WTC11 (cell line): ENCODE measurements around the gene MNDA.

Experiments
- ATF6 ChIP-seq: sonication (generic); formaldehyde crosslinking; IDR thresholded peaks from 2 replicates; pipeline ENCODE4 v1.8.1; 2023; ENCODE audit warnings: mild to moderate bottlenecking, missing genetic modification reagents
- CREB1 ChIP-seq: sonication (generic); formaldehyde crosslinking; IDR thresholded peaks from 2 replicates; pipeline ENCODE4 v1.8.0; 2023; ENCODE audit warnings: mild to moderate bottlenecking, missing genetic modification reagents
- CTCF ChIP-seq: fragments of 200-600 bp; IDR thresholded peaks from 2 replicates; pipeline ENCODE4 v1.8.0; 2022; ENCODE audit warnings: antibody characterized with exemption
- NFYB ChIP-seq: sonication (generic); formaldehyde crosslinking; conservative IDR thresholded peaks from 2 replicates; pipeline ENCODE4 v1.8.0; 2022; ENCODE audit warnings: low read depth, missing genetic modification reagents
- NR2C2 ChIP-seq: sonication (generic); formaldehyde crosslinking; IDR thresholded peaks from 2 replicates; pipeline ENCODE4 v1.8.0; 2022; ENCODE audit warnings: mild to moderate bottlenecking, missing genetic modification reagents
- NR3C1 ChIP-seq: sonication (generic); formaldehyde crosslinking; conservative IDR thresholded peaks from 2 replicates; pipeline ENCODE4 v1.8.1; 2023; ENCODE audit warnings: low read depth, mild to moderate bottlenecking, missing genetic modification reagents
- PRDM15 ChIP-seq: sonication (generic); formaldehyde crosslinking; IDR thresholded peaks from 2 replicates; pipeline ENCODE4 v1.8.0; 2022; ENCODE audit warnings: missing genetic modification reagents
- RORB ChIP-seq: fragments of 250-450 bp; sonication (Bioruptor Pico); IDR thresholded peaks from 2 replicates; pipeline ENCODE4 v1.9.0; 2021; ENCODE audit warnings: mild to moderate bottlenecking
- STAT6 ChIP-seq: sonication (generic); formaldehyde crosslinking; conservative IDR thresholded peaks from 2 replicates; pipeline ENCODE4 v1.8.1; 2023; ENCODE audit warnings: mild to moderate bottlenecking, low read depth, missing genetic modification reagents, moderate library complexity
- USF1 ChIP-seq: sonication (generic); formaldehyde crosslinking; IDR thresholded peaks from 2 replicates; pipeline ENCODE4 v1.8.0; 2022; ENCODE audit warnings: mild to moderate bottlenecking, missing genetic modification reagents
- ZBTB43 ChIP-seq: sonication (generic); formaldehyde crosslinking; IDR thresholded peaks from 2 replicates; pipeline ENCODE4 v1.8.1; 2023; ENCODE audit warnings: mild to moderate bottlenecking, missing genetic modification reagents
- ZNF219 ChIP-seq: sonication (generic); formaldehyde crosslinking; IDR thresholded peaks from 2 replicates; pipeline ENCODE4 v1.8.0; 2023; ENCODE audit warnings: missing genetic modification reagents, mild to moderate bottlenecking, borderline replicate concordance
- ZNF416 ChIP-seq: fragments of 250-450 bp; sonication (Bioruptor Pico); IDR thresholded peaks from 2 replicates; pipeline ENCODE4 v1.9.0; 2021; ENCODE audit warnings: mild to moderate bottlenecking, inconsistent platforms
- ZSCAN18 ChIP-seq: fragments of 250-450 bp; sonication (Bioruptor Pico); IDR thresholded peaks from 2 replicates; pipeline ENCODE4 v2.1.2; 2022; ENCODE audit warnings: mild to moderate bottlenecking, moderate library complexity

- TF ChIP-seq USF1 (no peak), CTCF (no peak), ZSCAN18 (CRISPR knock-in tag) (no peak), STAT6 (CRISPR knock-in tag) (no peak), ZNF416 (CRISPR knock-in tag) (no peak), PRDM15 (CRISPR knock-in tag) (no peak), NR3C1 (CRISPR knock-in tag) (no peak), CREB1 (CRISPR knock-in tag) (no peak), RORB (no peak), NR2C2 (CRISPR knock-in tag) (no peak), ATF6 (no peak), ZNF219 (CRISPR knock-in tag) (no peak), ZBTB43 (no peak), NFYB (CRISPR knock-in tag) (no peak)
These were observed 32.6 kb upstream of the MNDA start for GRCh38 chr1:158798531-158798930.
